B cell (primary cell): ENCODE results near the gene DYNLL2. TPM values are rescaled to one million over a fixed set of nuclear protein-coding genes. Genes with fewer than 3 reads are reported as not detected.

Source experiments
- ATAC-seq: fragments of 200-7000 bp; cut with Tn5 transposase; one replicate; pipeline ENCODE4 v1.10.0; 2021; ENCODE audit warnings: low read depth, mild to moderate bottlenecking, moderate number of reproducible peaks, moderate library complexity
- CTCF ChIA-PET: fragments of 350-600 bp; sonication (Branson Sonifier 250); formaldehyde crosslinking; loops from one replicate; lab custom pipeline; 2021; ENCODE audit warnings: antibody characterized with exemption, inconsistent platforms; lab: Charles Lee
- POLR2A ChIA-PET: fragments of 350-600 bp; sonication (Branson Sonifier 250); formaldehyde crosslinking; loops from one replicate; lab custom pipeline; 2021; ENCODE audit warnings: antibody characterized with exemption; lab: Charles Lee
- DNase-seq: peaks from one replicate; pipeline ENCODE4 v3.0.0; 2013
- H2AFZ ChIP-seq: 2 replicates; pipeline ENCODE4 v1.6.1; 2012; ENCODE audit warnings: mild to moderate bottlenecking, low read depth, low read length; ENCODE audit not compliant: insufficient read depth, poor library complexity, severe bottlenecking
- H3K27ac ChIP-seq, 2 donors: 1 replicate in 1 of 2; 2 replicates in 1 of 2; pipeline ENCODE4 v1.5.1; 2012 to 2013; ENCODE audit warnings: low read length in 2 of 2, mild to moderate bottlenecking in 2 of 2, moderate library complexity in 1 of 2
- H3K27me3 ChIP-seq, 4 experiments: fragments of 200-600 bp in 1 of 4; sonication (generic) in 1 of 4; replicated peaks in 1 of 4; 1 replicate in 2 of 4; 2 replicates in 2 of 4; pipeline versions ENCODE4 v1.6.1 to v1.7.0; 2013 to 2016; ENCODE audit warnings: low read length in 3 of 4, mild to moderate bottlenecking in 2 of 4, mixed read lengths in 1 of 4, moderate library complexity in 1 of 4; ENCODE audit not compliant: insufficient read depth in 4 of 4, control insufficient read depth in 3 of 4; ENCODE audit errors: control extremely low read depth in 1 of 4
- H3K36me3 ChIP-seq, 2 experiments: replicated peaks in 1 of 2; 1 replicate in 1 of 2; 2 replicates in 1 of 2; pipeline versions ENCODE4 v1.6.1 to v1.7.1; 2013; ENCODE audit warnings: low read length in 1 of 2; ENCODE audit not compliant: insufficient read depth in 2 of 2, control insufficient read depth in 1 of 2; ENCODE audit errors: control extremely low read depth in 1 of 2, extremely low read depth in 1 of 2
- H3K4me1 ChIP-seq, 2 donors: fragments of 200-600 bp in 1 of 2; sonication (generic) in 1 of 2; 1 replicate in 1 of 2; 2 replicates in 1 of 2; pipeline versions ENCODE4 v1.5.1 to v1.6.1; 2013 to 2017; ENCODE audit warnings: low read length in 2 of 2; ENCODE audit not compliant: control insufficient read depth in 2 of 2, insufficient read depth in 2 of 2
- H3K4me2 ChIP-seq: replicated peaks from 2 replicates; pipeline ENCODE3; 2012; ENCODE audit warnings: mild to moderate bottlenecking, low read depth, low read length; ENCODE audit not compliant: poor library complexity, severe bottlenecking
- H3K4me3 ChIP-seq, 5 experiments: fragments of 200-600 bp in 1 of 5; sonication (generic) in 1 of 5; 1 replicate in 3 of 5; 2 replicates in 2 of 5; pipeline versions ENCODE4 v1.5.1 to v1.7.0; 2011 to 2016; ENCODE audit warnings: low read length in 4 of 5, mild to moderate bottlenecking in 4 of 5, low read depth in 2 of 5, control low read depth in 1 of 5, moderate library complexity in 1 of 5; ENCODE audit not compliant: insufficient read depth in 1 of 5; ENCODE audit errors: control extremely low read depth in 1 of 5, extremely low read depth in 1 of 5
- H3K79me2 ChIP-seq: fragments of 200-600 bp; sonication (generic); one replicate; pipeline ENCODE4 v1.6.0; 2016; ENCODE audit warnings: low read length; ENCODE audit not compliant: control insufficient read depth, insufficient read depth
- H3K9ac ChIP-seq: fragments of 200-600 bp; sonication (generic); 2 replicates; pipeline ENCODE4 v1.6.1; 2017; ENCODE audit warnings: mild to moderate bottlenecking, low read length, moderate library complexity
- H3K9me3 ChIP-seq, 3 donors: one replicate each; pipeline versions ENCODE4 v1.6.1 to v1.7.1; 2013; ENCODE audit warnings: low read length in 2 of 3; ENCODE audit not compliant: control insufficient read depth in 2 of 3, insufficient read depth in 1 of 3; ENCODE audit errors: control extremely low read depth in 1 of 3
- H4K20me1 ChIP-seq: 2 replicates; pipeline ENCODE4 v1.6.0; 2012; ENCODE audit warnings: mild to moderate bottlenecking, low read length; ENCODE audit not compliant: insufficient read depth, control insufficient read depth, poor library complexity, severe bottlenecking
- H3K27ac Mint-ChIP-seq: one replicate; pipeline ENCODE4 v1.8.0; 2021; ENCODE audit warnings: mixed read lengths
- H3K27me3 Mint-ChIP-seq: one replicate; pipeline ENCODE4 v1.8.0; 2021; ENCODE audit warnings: mixed read lengths
- H3K4me1 Mint-ChIP-seq: one replicate; pipeline ENCODE4 v1.8.0; 2021; ENCODE audit warnings: mixed read lengths
- H3K4me3 Mint-ChIP-seq: one replicate; pipeline ENCODE4 v1.8.0; 2021; ENCODE audit warnings: mixed read lengths
- H3K9me3 Mint-ChIP-seq: one replicate; pipeline ENCODE4 v1.8.0; 2022; ENCODE audit warnings: mixed read lengths; ENCODE audit not compliant: insufficient read depth
- CTCF ChIP-seq: fragments of 200-600 bp; IDR thresholded peaks from one replicate; pipeline ENCODE4 v1.8.0; 2022; ENCODE audit warnings: antibody characterized with exemption, mild to moderate bottlenecking
- EZH2 ChIP-seq: IDR thresholded peaks from 2 replicates; pipeline ENCODE4 v1.6.1; 2012; ENCODE audit warnings: borderline replicate concordance, low read depth, mild to moderate bottlenecking, moderate library complexity, low read length; ENCODE audit not compliant: insufficient read depth, poor library complexity, severe bottlenecking
- WGBS: methylation state at CpG from one replicate; pipeline ENCODE4 v1.1.5; 2013; ENCODE audit warnings: missing lambda C conversion rate; ENCODE audit not compliant: insufficient coverage; 5-methylcytosine and 5-hydroxymethylcytosine counted together
- intact Hi-C: fragments of 100-400 bp; cut with micrococcal nuclease; formaldehyde crosslinking; loops from one replicate; pipeline ENCODE4 v1.10.0; 2022
- polyA plus RNA-seq: library from polyadenylated mRNA; depleted of rRNA; stranded (reverse); fragments of >200 nt; gene quantifications from 2 replicates; pipeline ENCODE4 v1.2.3, GENCODE V29; 2012
- total RNA-seq, 2 donors: library from RNA; stranded (reverse); fragments of 120-200 nt in 1 of 2; gene quantifications; 1 replicate in 1 of 2; 2 replicates in 1 of 2; pipeline versions ENCODE4 v1.2.3 to v1.2.4, GENCODE V29; 2013 to 2022

Gene DYNLL2
- total and polyA plus RNA-seq, 2 donors (not counting 1 experiment from before 2014, with no cell fraction given), result 10.1 to 25.2 TPM

GRCh38 chr17:58088624-58089023, 5.4 kb downstream of the DYNLL2 start:
- intact Hi-C loops, result loop anchor here (10.0 kb wide), 1 partner anchor 1254 kb away; the partner anchor contains the start of genes C17orf67 and DGKE
- Mint-ChIP-seq H3K9me3 (no peaks in the 10 kb centered on the region), H3K27ac (no peak overlapping the region), H3K4me3 (no peak overlapping the region), H3K4me1 (peaks cover 41% of the 10 kb centered on the region), H3K27me3 (no peaks in the 10 kb centered on the region)
- Histone ChIP-seq H3K4me2 (no peak overlapping the region), H3K36me3 (peaks cover 7 to 77% of the 10 kb centered on the region in 2 experiments), H2AFZ (no peak overlapping the region), H3K4me3 (no peak overlapping the region), H3K27me3 (no peaks in the 10 kb centered on the region), H3K79me2 (peaks cover 49% of the 10 kb centered on the region), H3K9me3 (no peaks in the 10 kb centered on the region), H3K9ac (no peak overlapping the region), H3K27ac (no peak overlapping the region), H3K4me1 (peaks cover 12 to 13% of the 10 kb centered on the region in 2 donors), H4K20me1 (peaks cover 71% of the 10 kb centered on the region)
- POLR2A ChIA-PET, result no interaction called here
- no peak for TF ChIP-seq EZH2
- no peak for TF ChIP-seq CTCF
- DNase-seq, result no peak
- no peak for ATAC-seq
- CTCF ChIA-PET, result interaction anchor here (1.3 kb wide), 1 partner anchor 228 kb away, joined by 3 read pairs; no protein-coding TSS in a partner anchor
- 95% methylated on average over 4 of the region's 5 CpGs for WGBS

GRCh38 chr17:58089111-58089510, 5.9 kb downstream of the DYNLL2 start:
- H3K9ac ChIP-seq, result no peak overlapping the region
- H3K27ac Mint-ChIP-seq, result no peak overlapping the region
- no peak overlapping the region for H3K27ac ChIP-seq
- no peaks in the 10 kb centered on the region for H3K9me3 ChIP-seq
- H3K27me3 Mint-ChIP-seq, result no peaks in the 10 kb centered on the region
- no peaks in the 10 kb centered on the region for H3K9me3 Mint-ChIP-seq
- H4K20me1 ChIP-seq, result peaks cover 68% of the 10 kb centered on the region
- CTCF ChIA-PET, result interaction anchor here (1.3 kb wide), 1 partner anchor 229 kb away, joined by 3 read pairs; no protein-coding TSS in a partner anchor
- H2AFZ ChIP-seq, result no peak overlapping the region
- no peak overlapping the region for H3K4me3 ChIP-seq
- no peak for DNase-seq
- ATAC-seq, result no peak
- TF ChIP-seq EZH2 (no peak), CTCF (no peak)
- intact Hi-C loops, result loop anchor here (10.0 kb wide), 1 partner anchor 1254 kb away; the partner anchor contains the start of genes C17orf67 and DGKE
- POLR2A ChIA-PET, result no interaction called here
- peaks cover 7 to 79% of the 10 kb centered on the region in 2 experiments for H3K36me3 ChIP-seq
- peaks cover 12% of the 10 kb centered on the region in 2 donors for H3K4me1 ChIP-seq
- no peak overlapping the region for H3K4me2 ChIP-seq
- peaks cover 44% of the 10 kb centered on the region for H3K79me2 ChIP-seq
- H3K4me1 Mint-ChIP-seq, result peaks cover 40% of the 10 kb centered on the region
- no peak overlapping the region for H3K4me3 Mint-ChIP-seq
- WGBS, result 92% methylated on average over 9 of the region's 11 CpGs
- no peaks in the 10 kb centered on the region for H3K27me3 ChIP-seq
